Uterus (tissue), 4 donors: ENCODE measurements around the gene MPZL2. TPM values are rescaled to one million over a fixed set of nuclear protein-coding genes. Genes with fewer than 3 reads are reported as not detected.

Source experiments
- DNase-seq, 2 donors: peaks; one replicate each; pipeline ENCODE4 v3.0.0-alpha.2; 2019 to 2020
- H3K27ac ChIP-seq, 2 donors: fragments of 200-600 bp; sonication (generic); 1 replicate in 1 of 2; 2 replicates in 1 of 2; pipeline ENCODE4 v1.5.1; 2016 to 2018
- H3K27me3 ChIP-seq, 2 donors: fragments of 200-600 bp; sonication (generic); one replicate each; pipeline ENCODE4 v1.5.1; 2018 to 2019; ENCODE audit warnings: control low read depth in 1 of 2
- H3K36me3 ChIP-seq, 2 donors: fragments of 200-600 bp; sonication (generic); one replicate each; pipeline ENCODE4 v1.5.1; 2019; ENCODE audit warnings: control low read depth in 1 of 2
- H3K4me1 ChIP-seq, 2 donors: fragments of 200-600 bp; sonication (generic); one replicate each; pipeline ENCODE4 v1.5.1; 2018 to 2019; ENCODE audit warnings: control low read depth in 1 of 2
- H3K4me3 ChIP-seq, 2 donors: fragments of 200-600 bp; sonication (generic); 1 replicate in 1 of 2; 2 replicates in 1 of 2; pipeline ENCODE4 v1.5.1; 2018 to 2019; ENCODE audit warnings: mild to moderate bottlenecking in 1 of 2
- H3K9me3 ChIP-seq, 2 donors: fragments of 200-600 bp; sonication (generic); one replicate each; pipeline ENCODE4 v1.5.1; 2019; ENCODE audit warnings: control low read depth in 1 of 2
- CTCF ChIP-seq, 4 experiments: fragments of 200-600 bp in 2 of 4; fragments of 450-650 bp in 2 of 4; sonication (generic) in 2 of 4; IDR thresholded peaks; one replicate each; pipeline ENCODE4 v1.5.1; 2016 to 2019; ENCODE audit warnings: antibody characterized with exemption in 4 of 4, mild to moderate bottlenecking in 2 of 4, moderate library complexity in 1 of 4
- POLR2A ChIP-seq, 2 donors: fragments of 450-650 bp; IDR thresholded peaks; one replicate each; pipeline ENCODE4 v1.6.1; 2016; ENCODE audit warnings: antibody characterized with exemption in 2 of 2, mild to moderate bottlenecking in 1 of 2, moderate library complexity in 1 of 2
- intact Hi-C: fragments of 100-400 bp; cut with DNase I; formaldehyde crosslinking; loops from one replicate; pipeline ENCODE4 v1.15.1; 2023; ENCODE audit warnings: low total_unique reads
- total RNA-seq, 4 donors: library from RNA; depleted of rRNA in 3 of 4; stranded (reverse); fragments of >200 nt in 3 of 4; gene quantifications; one replicate each; pipeline versions ENCODE4 v1.1.0 to v1.2.4, GENCODE V29; 2014 to 2023
- donor health status: DM: yes; HTN: yes; CAD: no.

The MPZL2 gene
- total RNA-seq, 4 donors from 2014 or later, result 40.9 to 191 (median 73.9) TPM

- DNase-seq, result no peak
- no peak overlapping the region for H3K4me3 ChIP-seq
- no peaks in the 10 kb centered on the region for H3K27me3 ChIP-seq
- H3K9me3 ChIP-seq, result no peaks in the 10 kb centered on the region
- intact Hi-C loops, result no loop called here
- TF ChIP-seq POLR2A (IDR thresholded peaks at IDR 0.05), result no peak
- no peak for TF ChIP-seq CTCF (IDR thresholded peaks at IDR 0.05)
- no peak overlapping the region for H3K27ac ChIP-seq
- no peaks in the 10 kb centered on the region for H3K36me3 ChIP-seq
- H3K4me1 ChIP-seq, result no peaks in the 10 kb centered on the region
These were observed 19.9 kb downstream of the MPZL2 start for GRCh38 chr11:118243993-118244762.

GRCh38 chr11:118243161-118243560, 20.9 kb downstream of the MPZL2 start:
- Histone ChIP-seq H3K27ac (no peak overlapping the region), H3K36me3 (no peaks in the 10 kb centered on the region), H3K4me1 (no peaks in the 10 kb centered on the region), H3K4me3 (no peak overlapping the region), H3K9me3 (no peaks in the 10 kb centered on the region), H3K27me3 (no peaks in the 10 kb centered on the region)
- intact Hi-C loops, result no loop called here
- no peak for DNase-seq
- TF ChIP-seq CTCF (IDR thresholded peaks at IDR 0.05) (no peak), POLR2A (IDR thresholded peaks at IDR 0.05) (no peak)

GRCh38 chr11:118241764-118242098, 22.4 kb downstream of the MPZL2 start:
- intact Hi-C loops, result no loop called here
- Histone ChIP-seq H3K27me3 (no peaks in the 10 kb centered on the region), H3K27ac (peak overlapping the region; percentile 62 to 75), H3K36me3 (no peaks in the 10 kb centered on the region), H3K4me1 (no peaks in the 10 kb centered on the region), H3K4me3 (no peak overlapping the region), H3K9me3 (no peaks in the 10 kb centered on the region)
- TF ChIP-seq POLR2A (IDR thresholded peaks at IDR 0.05) (no peak), CTCF (IDR thresholded peaks at IDR 0.05) (no peak)
- DNase-seq, result no peak

- H3K9me3 ChIP-seq, result no peaks in the 10 kb centered on the region
- no peaks in the 10 kb centered on the region for H3K27me3 ChIP-seq
- H3K36me3 ChIP-seq, result no peaks in the 10 kb centered on the region
- no peak for TF ChIP-seq CTCF (IDR thresholded peaks at IDR 0.05)
- TF ChIP-seq POLR2A (IDR thresholded peaks at IDR 0.05), result no peak
- DNase-seq, result peak in 1 of 2 donors; percentile 28
- no peak overlapping the region for H3K4me3 ChIP-seq
- no peaks in the 10 kb centered on the region for H3K4me1 ChIP-seq
- intact Hi-C loops, result no loop called here
- H3K27ac ChIP-seq, result peak overlapping the region; percentile 62 to 75
These were observed 22.9 kb downstream of the MPZL2 start for GRCh38 chr11:118240999-118241763.
